Osteocyte (in vitro differentiated cells): ENCODE measurements around the gene TSC22D1. TPM values are rescaled to one million over a fixed set of nuclear protein-coding genes. Genes with fewer than 3 reads are reported as not detected.

Source experiments
- DNase-seq: peaks from one replicate; pipeline ENCODE4 v3.0.0; 2021; ENCODE audit warnings: mixed read lengths; ENCODE audit not compliant: unreplicated experiment; ENCODE audit errors: extremely low spot score
- H3K27ac Mint-ChIP-seq: one replicate; pipeline ENCODE4 v1.8.0; 2021; ENCODE audit warnings: mild to moderate bottlenecking, mixed read lengths; ENCODE audit not compliant: unreplicated experiment
- H3K27me3 Mint-ChIP-seq: one replicate; pipeline ENCODE4 v1.8.0; 2021; ENCODE audit warnings: mixed read lengths; ENCODE audit not compliant: unreplicated experiment
- H3K36me3 Mint-ChIP-seq: one replicate; pipeline ENCODE4 v1.8.0; 2021; ENCODE audit warnings: mixed read lengths; ENCODE audit not compliant: unreplicated experiment
- H3K4me1 Mint-ChIP-seq: one replicate; pipeline ENCODE4 v1.8.0; 2021; ENCODE audit warnings: mixed read lengths; ENCODE audit not compliant: unreplicated experiment
- H3K4me3 Mint-ChIP-seq: one replicate; pipeline ENCODE4 v1.8.0; 2021; ENCODE audit warnings: mild to moderate bottlenecking, moderate library complexity, mixed read lengths; ENCODE audit not compliant: unreplicated experiment
- H3K9me3 Mint-ChIP-seq: one replicate; pipeline ENCODE4 v1.8.0; 2021; ENCODE audit warnings: mixed read lengths; ENCODE audit not compliant: unreplicated experiment
- long read RNA-seq: library from polyadenylated mRNA; unstranded; transcript quantifications from one replicate; pipeline ENCODE4 v2.0.0, GENCODE V29; 2021
- total RNA-seq: library from RNA; stranded (reverse); gene quantifications from 2 replicates; pipeline ENCODE4 v1.2.1, GENCODE V29; 2021
- TF ChIP-seq, protein P1 (sequence below): fragments of 200-600 bp; sonication (generic); IDR thresholded peaks from 2 replicates; pipeline ENCODE4 v1.5.0; 2021; ENCODE audit warnings: antibody characterized with exemption, mild to moderate bottlenecking, moderate library complexity

The TSC22D1 gene
- total RNA-seq = 118 and 122 TPM in 2 replicates
- long read RNA-seq, full-length matches to known transcripts = 260 of 271 reads
- long read RNA-seq, partial matches to known transcripts = 0 of 271 reads
- long read RNA-seq, other reads (novel, unspliced or antisense) = 11 of 271 reads

DNA sequence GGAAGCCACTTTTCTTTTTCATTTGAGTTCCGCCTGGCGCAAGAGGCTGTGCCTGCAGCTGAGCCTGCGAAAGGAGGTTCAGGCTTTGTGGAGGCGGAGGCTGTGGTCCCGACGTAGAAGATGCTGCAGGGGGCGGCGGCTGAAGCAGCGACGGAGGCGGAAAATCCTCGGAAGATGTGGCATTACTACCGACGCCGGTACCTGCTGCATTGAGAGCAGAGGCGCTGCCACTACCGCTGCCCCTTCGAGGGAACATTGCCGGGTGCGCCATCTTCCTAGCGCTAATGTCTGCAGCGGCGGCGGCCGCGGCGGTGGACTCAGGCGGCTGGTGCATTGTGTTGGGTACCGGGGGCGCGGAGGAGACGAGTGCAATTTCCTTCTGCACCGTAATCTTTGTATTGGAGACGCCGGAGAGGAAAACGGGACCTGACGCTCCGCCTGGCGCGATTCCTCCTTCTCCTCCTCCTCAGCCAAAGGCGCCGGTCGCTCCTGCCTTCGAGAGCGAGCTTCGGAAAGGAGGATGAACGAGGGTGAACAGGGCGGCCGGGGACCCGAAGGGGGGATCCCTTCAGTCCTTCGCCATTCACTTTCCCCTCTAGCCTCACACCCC lies at the start of gene TSC22D1:
Gene TSC22D1, minus strand, starts transcription at position 590 of the 610 bp plus-strand sequence. Its CDS starts 256 bp downstream, at position 334.
- Mint-ChIP-seq H3K4me3 (peak within 1 kb of the TSS; percentile 94), H3K4me1 (peaks cover 61% of the 10 kb centered on the region), H3K9me3 (no peaks in the 10 kb centered on the region), H3K27ac (peak within 1 kb of the TSS; percentile 92), H3K27me3 (no peaks in the 10 kb centered on the region), H3K36me3 (peaks cover 18% of the 10 kb centered on the region)
- TF ChIP-seq, protein P1, sequence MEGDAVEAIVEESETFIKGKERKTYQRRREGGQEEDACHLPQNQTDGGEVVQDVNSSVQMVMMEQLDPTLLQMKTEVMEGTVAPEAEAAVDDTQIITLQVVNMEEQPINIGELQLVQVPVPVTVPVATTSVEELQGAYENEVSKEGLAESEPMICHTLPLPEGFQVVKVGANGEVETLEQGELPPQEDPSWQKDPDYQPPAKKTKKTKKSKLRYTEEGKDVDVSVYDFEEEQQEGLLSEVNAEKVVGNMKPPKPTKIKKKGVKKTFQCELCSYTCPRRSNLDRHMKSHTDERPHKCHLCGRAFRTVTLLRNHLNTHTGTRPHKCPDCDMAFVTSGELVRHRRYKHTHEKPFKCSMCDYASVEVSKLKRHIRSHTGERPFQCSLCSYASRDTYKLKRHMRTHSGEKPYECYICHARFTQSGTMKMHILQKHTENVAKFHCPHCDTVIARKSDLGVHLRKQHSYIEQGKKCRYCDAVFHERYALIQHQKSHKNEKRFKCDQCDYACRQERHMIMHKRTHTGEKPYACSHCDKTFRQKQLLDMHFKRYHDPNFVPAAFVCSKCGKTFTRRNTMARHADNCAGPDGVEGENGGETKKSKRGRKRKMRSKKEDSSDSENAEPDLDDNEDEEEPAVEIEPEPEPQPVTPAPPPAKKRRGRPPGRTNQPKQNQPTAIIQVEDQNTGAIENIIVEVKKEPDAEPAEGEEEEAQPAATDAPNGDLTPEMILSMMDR = peak; percentile 13
- peak; percentile 83 for DNase-seq

DNA sequence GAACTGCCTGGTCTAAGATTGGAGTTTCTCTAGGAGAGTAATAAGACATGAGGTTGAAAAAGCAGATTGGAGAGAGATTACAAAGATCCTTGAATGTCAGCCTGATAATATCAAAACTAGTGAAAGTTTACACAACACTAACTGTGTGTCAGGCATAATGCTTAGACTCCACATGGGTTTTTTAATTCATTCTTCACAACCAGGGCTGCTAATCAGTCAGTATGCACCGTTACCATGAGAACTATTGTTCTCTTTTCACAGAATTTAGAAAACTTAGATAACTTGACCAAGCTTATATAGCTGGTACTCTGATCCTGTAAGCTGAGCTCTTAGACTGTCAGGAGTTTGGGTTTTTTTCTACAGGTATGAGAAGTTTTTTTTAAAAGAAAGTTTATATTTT lies 46.6 kb upstream of the TSC22D1 start:
- no peaks in the 10 kb centered on the region for H3K36me3 Mint-ChIP-seq
- no peak overlapping the region for H3K4me3 Mint-ChIP-seq
- H3K4me1 Mint-ChIP-seq = peaks cover 14% of the 10 kb centered on the region
- H3K27me3 Mint-ChIP-seq = no peaks in the 10 kb centered on the region
- TF ChIP-seq, protein P1 = no peak
- DNase-seq = no peak
- no peaks in the 10 kb centered on the region for H3K9me3 Mint-ChIP-seq
- H3K27ac Mint-ChIP-seq = no peak overlapping the region

DNA sequence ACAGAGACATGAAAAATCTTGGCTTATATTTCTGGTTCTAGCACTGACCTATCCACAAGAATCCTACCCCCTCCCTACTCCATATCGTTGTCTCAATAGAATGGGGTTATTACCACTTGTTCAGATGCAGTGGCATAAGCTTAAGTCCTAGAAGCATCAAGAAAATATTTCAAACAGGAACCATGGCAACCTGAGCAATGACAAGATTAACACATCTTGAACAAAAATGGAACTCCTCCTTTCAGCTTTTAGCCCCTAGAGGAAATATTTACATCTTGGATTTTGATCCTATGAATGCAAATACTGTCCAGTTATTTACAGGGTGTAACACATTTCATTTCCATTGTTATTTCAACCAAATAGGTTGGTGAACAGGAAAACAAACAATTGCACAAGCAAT lies 46.1 kb upstream of the TSC22D1 start:
- Mint-ChIP-seq H3K27me3 (no peaks in the 10 kb centered on the region), H3K27ac (no peak overlapping the region), H3K4me3 (no peak overlapping the region)

DNA sequence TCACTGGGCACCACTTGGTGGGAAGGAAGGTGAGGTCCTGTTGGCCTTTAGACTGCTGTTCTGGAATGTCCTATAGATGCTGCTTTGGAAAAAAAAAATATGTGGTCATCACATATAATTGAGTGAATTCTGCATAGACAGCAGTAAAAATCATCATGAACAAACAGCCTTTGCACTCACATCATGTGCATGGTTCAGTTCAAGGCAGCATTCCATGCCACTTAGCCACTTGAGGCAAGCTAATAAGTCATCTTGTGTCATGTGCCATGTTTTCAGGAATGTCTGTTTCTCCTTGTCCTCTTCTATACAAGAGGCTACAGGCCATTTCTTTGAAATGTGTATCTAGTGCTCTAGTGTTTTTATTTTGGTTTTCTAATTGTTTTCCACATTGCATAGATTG lies 43.9 kb upstream of the TSC22D1 start:
- Mint-ChIP-seq H3K27ac (no peak overlapping the region), H3K4me1 (peaks cover 12% of the 10 kb centered on the region), H3K36me3 (no peaks in the 10 kb centered on the region), H3K27me3 (no peaks in the 10 kb centered on the region), H3K4me3 (no peak overlapping the region), H3K9me3 (no peaks in the 10 kb centered on the region)
- TF ChIP-seq, protein P1 = no peak
- DNase-seq = no peak

More for the DNA sequence above, 46.1 kb upstream of the TSC22D1 start:
- H3K36me3 Mint-ChIP-seq = no peaks in the 10 kb centered on the region
- no peak for DNase-seq
- no peaks in the 10 kb centered on the region for H3K9me3 Mint-ChIP-seq
- peaks cover 15% of the 10 kb centered on the region for H3K4me1 Mint-ChIP-seq
- TF ChIP-seq, protein P1 = no peak

DNA sequence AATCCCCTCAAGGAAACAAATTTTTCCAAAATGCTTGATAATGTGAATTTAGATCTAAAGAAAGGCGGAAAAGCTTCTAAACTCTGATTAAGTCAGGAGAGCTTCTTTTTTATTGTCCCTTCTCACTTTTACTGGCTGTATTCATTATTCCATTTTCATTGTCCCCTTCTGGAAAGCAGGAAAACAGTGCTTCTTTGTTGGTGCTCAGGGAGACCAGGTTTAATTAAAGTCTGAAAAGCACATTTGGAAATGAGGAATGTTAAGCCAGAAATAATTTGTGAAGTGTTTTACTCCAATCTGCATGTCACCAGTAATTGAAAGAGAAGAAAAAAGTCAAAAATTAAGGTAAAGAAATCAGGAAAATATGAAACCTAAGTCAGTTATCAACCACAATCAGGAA lies 43.5 kb upstream of the TSC22D1 start:
- H3K9me3 Mint-ChIP-seq = no peaks in the 10 kb centered on the region
- TF ChIP-seq, protein P1 = no peak
- no peaks in the 10 kb centered on the region for H3K27me3 Mint-ChIP-seq
- DNase-seq = no peak
- peaks cover 12% of the 10 kb centered on the region for H3K4me1 Mint-ChIP-seq
- H3K27ac Mint-ChIP-seq = no peak overlapping the region
- no peak overlapping the region for H3K4me3 Mint-ChIP-seq
- H3K36me3 Mint-ChIP-seq = no peaks in the 10 kb centered on the region
